H9 (cell line): ENCODE measurements around the gene GMNN. TPM values are rescaled to one million over a fixed set of nuclear protein-coding genes. Genes with fewer than 3 reads are reported as not detected.
"Not testable (repeated sequence)": the region's sequence is repeated elsewhere in the genome, so short reads cannot be mapped to it uniquely, and the experiment has no call there.

Experiments
- DNase-seq: peaks from one replicate; pipeline ENCODE4 v3.0.0-alpha.2; 2017
- H2AFZ ChIP-seq: one replicate; pipeline ENCODE4 v1.6.1; 2013; ENCODE audit warnings: mild to moderate bottlenecking, low read length, control low read depth, moderate library complexity
- H2AK5ac ChIP-seq: 2 replicates; pipeline ENCODE4 v1.6.1; 2013; ENCODE audit warnings: low read length, control low read depth, mixed read lengths; ENCODE audit not compliant: insufficient read length
- H2BK120ac ChIP-seq: one replicate; pipeline ENCODE4 v1.6.1; 2013; ENCODE audit warnings: low read depth, mild to moderate bottlenecking, low read length, control low read depth, inconsistent platforms; ENCODE audit not compliant: poor library complexity, severe bottlenecking
- H2BK12ac ChIP-seq: 2 replicates; pipeline ENCODE4 v1.6.1; 2013; ENCODE audit warnings: low read length, control low read depth, mixed read lengths, low read depth; ENCODE audit not compliant: insufficient read length
- H2BK15ac ChIP-seq: 2 replicates; pipeline ENCODE4 v1.6.1; 2013; ENCODE audit warnings: low read depth, low read length, control low read depth
- H2BK20ac ChIP-seq: one replicate; pipeline ENCODE4 v1.6.1; 2013; ENCODE audit warnings: low read depth, mild to moderate bottlenecking, low read length, control low read depth, inconsistent platforms; ENCODE audit not compliant: poor library complexity, severe bottlenecking
- H2BK5ac ChIP-seq: 2 replicates; pipeline ENCODE4 v1.6.1; 2013; ENCODE audit warnings: low read length, control low read depth, mixed read lengths; ENCODE audit not compliant: insufficient read length
- H3K14ac ChIP-seq: 2 replicates; pipeline ENCODE4 v1.6.1; 2013; ENCODE audit warnings: low read length, control low read depth; ENCODE audit not compliant: insufficient read depth
- H3K18ac ChIP-seq: 2 replicates; pipeline ENCODE4 v1.6.1; 2013; ENCODE audit warnings: low read depth, mild to moderate bottlenecking, mixed read lengths, low read length, control low read depth; ENCODE audit not compliant: insufficient read length
- H3K23ac ChIP-seq: 2 replicates; pipeline ENCODE4 v1.6.1; 2013; ENCODE audit warnings: low read length, control low read depth, mixed read lengths, low read depth; ENCODE audit not compliant: insufficient read length
- H3K23me2 ChIP-seq: 2 replicates; pipeline ENCODE4 v1.6.1; 2013; ENCODE audit warnings: low read depth, mild to moderate bottlenecking, mixed read lengths, low read length, control low read depth; ENCODE audit not compliant: insufficient read length, poor library complexity, severe bottlenecking
- H3K27ac ChIP-seq: 2 replicates; pipeline ENCODE4 v1.5.1; 2013; ENCODE audit warnings: low read length, control low read depth, mixed read lengths, low read depth; ENCODE audit not compliant: insufficient read length
- H3K27me3 ChIP-seq: 2 replicates; pipeline ENCODE4 v1.6.1; 2013; ENCODE audit warnings: low read length, control low read depth, inconsistent platforms; ENCODE audit not compliant: insufficient read depth
- H3K4ac ChIP-seq: 2 replicates; pipeline ENCODE4 v1.6.1; 2013; ENCODE audit warnings: low read depth, mild to moderate bottlenecking, control low read depth, inconsistent platforms, low read length, moderate library complexity
- H3K4me1 ChIP-seq: 2 replicates; pipeline ENCODE4 v1.6.1; 2013; ENCODE audit warnings: low read length, control low read depth, inconsistent platforms; ENCODE audit not compliant: insufficient read depth
- H3K4me2 ChIP-seq: 2 replicates; pipeline ENCODE4 v1.6.1; 2013; ENCODE audit warnings: low read length, control low read depth, mixed read lengths; ENCODE audit not compliant: insufficient read length, insufficient read depth
- H3K56ac ChIP-seq: 2 replicates; pipeline ENCODE4 v1.6.1; 2013; ENCODE audit warnings: low read depth, mild to moderate bottlenecking, mixed read lengths, low read length, control low read depth; ENCODE audit not compliant: insufficient read length
- H3K79me1 ChIP-seq: 2 replicates; pipeline ENCODE4 v1.6.1; 2013; ENCODE audit warnings: low read depth, mild to moderate bottlenecking, moderate library complexity, low read length, control low read depth, inconsistent platforms; ENCODE audit not compliant: insufficient read depth, poor library complexity, severe bottlenecking
- H3K79me2 ChIP-seq: 2 replicates; pipeline ENCODE4 v1.6.1; 2013; ENCODE audit warnings: low read length, control low read depth, inconsistent platforms; ENCODE audit not compliant: insufficient read depth
- H3K9ac ChIP-seq: 2 replicates; pipeline ENCODE4 v1.6.1; 2013; ENCODE audit warnings: low read length, control low read depth, mixed read lengths; ENCODE audit not compliant: insufficient read length; ENCODE audit errors: extremely low read depth
- H3K9me3 ChIP-seq: one replicate; pipeline ENCODE4 v1.6.1; 2013; ENCODE audit warnings: low read depth, low read length, inconsistent platforms; ENCODE audit not compliant: control insufficient read depth
- H3T11ph ChIP-seq: one replicate; pipeline ENCODE4 v1.6.1; 2013; ENCODE audit warnings: mild to moderate bottlenecking, low read length, control low read depth, inconsistent platforms
- H4K20me1 ChIP-seq: one replicate; pipeline ENCODE4 v1.6.1; 2013; ENCODE audit not compliant: control insufficient read depth, insufficient read length, insufficient read depth
- H4K5ac ChIP-seq: 2 replicates; pipeline ENCODE4 v1.6.1; 2013; ENCODE audit warnings: low read depth, mild to moderate bottlenecking, mixed read lengths, low read length, control low read depth; ENCODE audit not compliant: insufficient read length
- H4K8ac ChIP-seq: replicated peaks from 2 replicates; pipeline ENCODE4 v1.6.1; 2013; ENCODE audit warnings: low read length, control low read depth, mixed read lengths, low read depth; ENCODE audit not compliant: insufficient read length
- H4K91ac ChIP-seq: 2 replicates; pipeline ENCODE4 v1.6.1; 2013; ENCODE audit warnings: low read depth, mild to moderate bottlenecking, moderate library complexity, mixed read lengths, low read length, control low read depth; ENCODE audit not compliant: insufficient read length
- H3K27ac Mint-ChIP-seq, 3 experiments: 2 replicates in 2 of 3; 3 replicates in 1 of 3; pipeline ENCODE4 v1.8.0; 2020 to 2021; ENCODE audit warnings: mixed read lengths in 3 of 3, mild to moderate bottlenecking in 1 of 3, moderate library complexity in 1 of 3
- H3K27me3 Mint-ChIP-seq: 2 replicates; pipeline ENCODE4 v1.8.0; 2021; ENCODE audit warnings: low read depth, mild to moderate bottlenecking, moderate library complexity, mixed read lengths
- H3K36me3 Mint-ChIP-seq, 3 experiments: 2 replicates in 2 of 3; 3 replicates in 1 of 3; pipeline ENCODE4 v1.8.0; 2020 to 2021; ENCODE audit warnings: low read depth in 3 of 3, mixed read lengths in 3 of 3; ENCODE audit not compliant: insufficient read depth in 1 of 3
- H3K4me1 Mint-ChIP-seq, 2 experiments: 2 replicates each; pipeline ENCODE4 v1.8.0; 2020; ENCODE audit warnings: mixed read lengths in 2 of 2
- H3K4me3 Mint-ChIP-seq, 2 experiments: 2 replicates in 1 of 2; 3 replicates in 1 of 2; pipeline ENCODE4 v1.8.0; 2020 to 2021; ENCODE audit warnings: mild to moderate bottlenecking in 2 of 2, mixed read lengths in 2 of 2, moderate library complexity in 1 of 2
- H3K9me3 Mint-ChIP-seq, 2 experiments: 2 replicates in 1 of 2; 3 replicates in 1 of 2; pipeline ENCODE4 v1.8.0; 2020; ENCODE audit warnings: mild to moderate bottlenecking in 2 of 2, mixed read lengths in 2 of 2, moderate library complexity in 1 of 2
- WGBS: extraction: QIAGEN DNeasy Blood & Tissue Kit; methylation state at CpG from one replicate; pipeline ENCODE4 v1.1.7; 2013; ENCODE audit warnings: missing lambda C conversion rate, low lambda C conversion rate, mixed read lengths; ENCODE audit not compliant: insufficient read length; ENCODE audit errors: extremely low coverage; 5-methylcytosine and 5-hydroxymethylcytosine counted together
- long read RNA-seq: library from polyadenylated mRNA; unstranded; transcript quantifications from one replicate; pipeline ENCODE4 v2.0.0, GENCODE V29; 2020
- total RNA-seq: library from RNA; stranded (reverse); gene quantifications from 2 replicates; pipeline ENCODE4 v1.2.1, GENCODE V29; 2021
- TF ChIP-seq, protein P1 (sequence below): fragments of 200-600 bp; sonication (generic); conservative IDR thresholded peaks from 3 replicates; pipeline ENCODE4 v1.8.0; 2021; ENCODE audit warnings: antibody characterized with exemption, mild to moderate bottlenecking

The GMNN gene
- 106 and 110 TPM in 2 replicates for total RNA-seq
- long read RNA-seq, transcript GMNN-202 (7 exons, 1,133 nt): minor isoform, 139 of 448 reads
- long read RNA-seq, transcript GMNN-201 (7 exons, 1,262 nt): major isoform, 264 of 448 reads
- long read RNA-seq, partial matches to known transcripts: 8 of 448 reads
- long read RNA-seq, other reads (novel, unspliced or antisense): 32 of 448 reads

DNA sequence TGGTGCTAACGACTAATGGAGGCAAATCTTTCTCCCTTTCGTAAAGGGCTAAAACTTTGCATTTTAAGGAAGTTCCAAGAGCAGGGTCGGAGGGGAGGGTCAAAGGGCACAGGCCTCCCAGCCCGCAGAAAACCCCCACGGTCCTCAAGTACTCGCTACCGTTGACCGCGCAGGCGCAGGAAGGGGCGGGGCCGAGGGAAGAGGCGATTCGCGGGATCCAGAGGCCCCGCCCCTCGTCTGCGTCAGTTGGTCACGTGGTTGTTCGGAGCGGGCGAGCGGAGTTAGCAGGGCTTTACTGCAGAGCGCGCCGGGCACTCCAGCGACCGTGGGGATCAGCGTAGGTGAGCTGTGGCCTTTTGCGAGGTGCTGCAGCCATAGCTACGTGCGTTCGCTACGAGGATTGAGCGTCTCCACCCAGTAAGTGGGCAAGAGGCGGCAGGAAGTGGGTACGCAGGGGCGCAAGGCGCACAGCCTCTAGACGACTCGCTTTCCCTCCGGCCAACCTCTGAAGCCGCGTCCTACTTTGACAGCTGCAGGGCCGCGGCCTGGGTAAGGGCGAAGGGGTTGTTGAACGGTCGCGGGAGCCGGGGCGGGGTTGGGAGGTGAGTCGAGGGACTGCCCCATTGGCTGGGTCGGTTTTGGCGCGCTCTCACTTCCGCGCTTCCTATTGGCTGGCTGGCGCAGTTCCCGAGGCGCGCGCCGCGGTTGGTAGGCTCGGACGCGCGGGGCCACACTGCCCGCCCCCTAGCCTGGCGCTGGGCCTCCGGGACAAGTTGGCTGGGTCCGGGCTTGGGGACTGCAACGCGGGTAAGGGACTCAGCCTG is at the start of gene GMNN:
Gene GMNN, plus strand, starts transcription at position 242 of the 824 bp plus-strand sequence. CDS start 2,310 bp downstream, outside the sequence.
- Histone ChIP-seq H2BK20ac (no peak within 1 kb of the TSS), H3K27me3 (no peaks in the 10 kb centered on the region), H3K23ac (no peak within 1 kb of the TSS), H4K8ac (peak within 1 kb of the TSS; percentile 99), H4K20me1 (no peaks in the 10 kb centered on the region), H3K23me2 (peaks cover 11% of the 10 kb centered on the region), H3K27ac (peak within 1 kb of the TSS; percentile 97), H3K79me2 (peaks cover 20% of the 10 kb centered on the region; the same call in 1 of the 2 replicates), H3T11ph (peak within 1 kb of the TSS; percentile 3), H2BK120ac (peak within 1 kb of the TSS; percentile 90), H2AK5ac (no peak within 1 kb of the TSS), H3K4me1 (no peaks in the 10 kb centered on the region), H3K56ac (peak within 1 kb of the TSS; percentile 96), H3K4ac (peak within 1 kb of the TSS; percentile 83; the same call in 1 of the 2 replicates), H3K9me3 (no peaks in the 10 kb centered on the region), H3K9ac (peak within 1 kb of the TSS; percentile 100), H4K91ac (peak within 1 kb of the TSS; percentile 56), H3K4me2 (peak within 1 kb of the TSS; percentile 97), H2BK15ac (no peak within 1 kb of the TSS), H3K14ac (peak within 1 kb of the TSS; percentile 99), H2BK5ac (peak within 1 kb of the TSS; percentile 97), H4K5ac (peak within 1 kb of the TSS; percentile 99), H3K79me1 (no peaks in the 10 kb centered on the region), H2BK12ac (peak within 1 kb of the TSS; percentile 77), H2AFZ (peak within 1 kb of the TSS; percentile 86), H3K18ac (peak within 1 kb of the TSS; percentile 99)
- peak; percentile 97 for DNase-seq
- Mint-ChIP-seq H3K4me3 (peak within 1 kb of the TSS; percentile 97 to 99), H3K36me3 (peaks cover 3 to 28% (median 16%) of the 10 kb centered on the region in 3 experiments; a peak in 5 of 7 replicates), H3K27me3 (no peaks in the 10 kb centered on the region; the same call in 1 of the 2 replicates), H3K9me3 (no peaks in the 10 kb centered on the region), H3K27ac (peak within 1 kb of the TSS; percentile 99 to 100 (median 99)), H3K4me1 (peaks cover 14 to 16% of the 10 kb centered on the region in 2 experiments)
- TF ChIP-seq, protein P1, sequence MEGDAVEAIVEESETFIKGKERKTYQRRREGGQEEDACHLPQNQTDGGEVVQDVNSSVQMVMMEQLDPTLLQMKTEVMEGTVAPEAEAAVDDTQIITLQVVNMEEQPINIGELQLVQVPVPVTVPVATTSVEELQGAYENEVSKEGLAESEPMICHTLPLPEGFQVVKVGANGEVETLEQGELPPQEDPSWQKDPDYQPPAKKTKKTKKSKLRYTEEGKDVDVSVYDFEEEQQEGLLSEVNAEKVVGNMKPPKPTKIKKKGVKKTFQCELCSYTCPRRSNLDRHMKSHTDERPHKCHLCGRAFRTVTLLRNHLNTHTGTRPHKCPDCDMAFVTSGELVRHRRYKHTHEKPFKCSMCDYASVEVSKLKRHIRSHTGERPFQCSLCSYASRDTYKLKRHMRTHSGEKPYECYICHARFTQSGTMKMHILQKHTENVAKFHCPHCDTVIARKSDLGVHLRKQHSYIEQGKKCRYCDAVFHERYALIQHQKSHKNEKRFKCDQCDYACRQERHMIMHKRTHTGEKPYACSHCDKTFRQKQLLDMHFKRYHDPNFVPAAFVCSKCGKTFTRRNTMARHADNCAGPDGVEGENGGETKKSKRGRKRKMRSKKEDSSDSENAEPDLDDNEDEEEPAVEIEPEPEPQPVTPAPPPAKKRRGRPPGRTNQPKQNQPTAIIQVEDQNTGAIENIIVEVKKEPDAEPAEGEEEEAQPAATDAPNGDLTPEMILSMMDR: no peak
- WGBS: no CpG with 5 or more reads among the region's 75 CpGs

DNA sequence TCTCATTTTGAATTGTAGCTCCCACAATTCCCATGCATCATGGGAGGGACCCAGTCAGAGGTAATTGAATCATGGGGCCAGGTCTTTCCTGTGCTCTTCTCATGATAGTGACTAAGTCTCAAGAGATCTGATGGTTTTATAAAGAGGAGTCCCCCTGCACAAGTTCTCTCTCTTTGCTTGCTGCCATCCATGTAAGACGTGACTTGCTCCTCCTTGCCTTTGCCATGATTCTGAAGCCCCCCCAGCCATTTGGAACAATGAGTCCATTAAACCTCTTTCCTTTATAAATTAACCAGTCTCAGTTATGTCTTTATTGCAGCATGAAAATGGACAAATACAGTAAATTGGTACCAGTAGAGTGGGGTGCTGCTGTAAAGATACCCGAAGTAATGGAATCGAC is 44.1 kb upstream of the GMNN start:
- not testable (repeated sequence) for H3K4me3 Mint-ChIP-seq, H2BK15ac ChIP-seq, H3K4me2 ChIP-seq, H3K79me1 ChIP-seq, H3K4ac ChIP-seq, H3K14ac ChIP-seq, H3K9me3 ChIP-seq, H2BK20ac ChIP-seq, H2BK5ac ChIP-seq, DNase-seq, H3K18ac ChIP-seq, H3K27me3 ChIP-seq, H2AK5ac ChIP-seq, H3K27ac ChIP-seq, H3T11ph ChIP-seq, H3K9ac ChIP-seq, H3K56ac ChIP-seq, H2AFZ ChIP-seq, H3K27ac Mint-ChIP-seq, H4K8ac ChIP-seq, H3K4me1 ChIP-seq, H2BK12ac ChIP-seq, H2BK120ac ChIP-seq, H4K5ac ChIP-seq, H3K79me2 ChIP-seq, H4K20me1 ChIP-seq, H3K27me3 Mint-ChIP-seq, H3K23me2 ChIP-seq, H3K23ac ChIP-seq, H3K4me1 Mint-ChIP-seq, H4K91ac ChIP-seq
- Mint-ChIP-seq H3K36me3 (peaks cover 8 to 22% (median 17%) of the 10 kb centered on the region in 3 experiments; a peak in 6 of 7 replicates), H3K9me3 (peaks cover 34 to 37% of the 10 kb centered on the region in 2 experiments)
- WGBS: no CpG with 5 or more reads among the region's 3 CpGs
